GM23248 (cell line): ENCODE results near the gene CEP85. TPM values are rescaled to one million over a fixed set of nuclear protein-coding genes. Genes with fewer than 3 reads are reported as not detected.
"Not testable (repeated sequence)": the region's sequence is repeated elsewhere in the genome, so short reads cannot be mapped to it uniquely, and the experiment has no call there.

Experiments used
- DNase-seq: peaks from one replicate; pipeline ENCODE4 v3.0.0-alpha.2; 2015
- H2AFZ ChIP-seq: fragments of 200-600 bp; sonication (generic); 2 replicates; pipeline ENCODE4 v1.6.1; 2016; ENCODE audit warnings: antibody characterized with exemption
- H3F3A ChIP-seq: fragments of 200-600 bp; sonication (generic); 2 replicates; pipeline ENCODE4 v1.6.1; 2016; ENCODE audit warnings: mild to moderate bottlenecking, antibody characterized with exemption, mixed run types; ENCODE audit not compliant: insufficient read depth
- H3K27ac ChIP-seq: fragments of 200-600 bp; sonication (generic); 2 replicates; pipeline ENCODE4 v1.5.1; 2016; ENCODE audit warnings: mild to moderate bottlenecking
- H3K27me3 ChIP-seq: fragments of 200-600 bp; sonication (generic); replicated peaks from 2 replicates; pipeline ENCODE4 v1.6.1; 2016; ENCODE audit warnings: mild to moderate bottlenecking; ENCODE audit not compliant: insufficient read depth
- H3K36me3 ChIP-seq: fragments of 200-600 bp; sonication (generic); 2 replicates; pipeline ENCODE4 v1.6.1; 2016; ENCODE audit warnings: low read depth, mild to moderate bottlenecking
- H3K4me1 ChIP-seq: fragments of 200-600 bp; sonication (generic); 2 replicates; pipeline ENCODE4 v1.6.1; 2016; ENCODE audit warnings: mild to moderate bottlenecking; ENCODE audit not compliant: insufficient read depth
- H3K4me2 ChIP-seq: fragments of 200-600 bp; sonication (generic); one replicate; pipeline ENCODE4 v1.6.1; 2016; ENCODE audit warnings: mild to moderate bottlenecking; ENCODE audit not compliant: unreplicated experiment
- H3K4me3 ChIP-seq: fragments of 200-600 bp; sonication (generic); 2 replicates; pipeline ENCODE4 v1.5.1; 2016; ENCODE audit warnings: mild to moderate bottlenecking
- H3K79me2 ChIP-seq: fragments of 200-600 bp; sonication (generic); 2 replicates; pipeline ENCODE4 v1.6.1; 2016; ENCODE audit warnings: mild to moderate bottlenecking; ENCODE audit not compliant: insufficient read depth
- H3K9ac ChIP-seq: fragments of 200-600 bp; sonication (generic); 2 replicates; pipeline ENCODE4 v1.6.1; 2016; ENCODE audit warnings: mild to moderate bottlenecking
- H3K9me2 ChIP-seq: fragments of 200-600 bp; sonication (generic); 2 replicates; pipeline ENCODE4 v1.6.1; 2016; ENCODE audit warnings: mixed run types, mild to moderate bottlenecking, moderate library complexity; ENCODE audit not compliant: insufficient read depth
- H3K9me3 ChIP-seq: fragments of 200-600 bp; sonication (generic); one replicate; pipeline ENCODE4 v1.6.1; 2017; ENCODE audit warnings: low read depth
- H4K20me1 ChIP-seq: fragments of 200-600 bp; sonication (generic); 2 replicates; pipeline ENCODE4 v1.6.0; 2016; ENCODE audit not compliant: insufficient read depth
- EZH2 ChIP-seq: fragments of 200-600 bp; sonication (generic); IDR thresholded peaks from 2 replicates; pipeline ENCODE4 v1.6.1; 2018; ENCODE audit warnings: antibody characterized with exemption, mild to moderate bottlenecking; ENCODE audit not compliant: insufficient read depth, poor library complexity, severe bottlenecking
- EZH2phosphoT487 ChIP-seq: fragments of 200-600 bp; sonication (generic); IDR thresholded peaks from 2 replicates; pipeline ENCODE4 v1.6.1; 2018; ENCODE audit warnings: antibody characterized with exemption, moderate library complexity, mild to moderate bottlenecking, low read depth; ENCODE audit not compliant: insufficient read depth
- WGBS, 2 experiments: methylation state at CpG; one replicate each; pipeline ENCODE4 v1.1.6; 2015 to 2017; ENCODE audit warnings: low lambda C conversion rate in 2 of 2, low coverage in 1 of 2; ENCODE audit errors: missing lambda C conversion rate in 2 of 2; 5-methylcytosine and 5-hydroxymethylcytosine counted together
- in situ Hi-C: fragments of 300-500 bp; cut with MboI; formaldehyde crosslinking; loops from 2 replicates; pipeline ENCODE4 v1.15.0; 2020
- polyA plus RNA-seq: library from polyadenylated mRNA; unstranded; fragments of >200 nt; fragmentation: Nextera tagmentation; extraction: Ambion mirVana; gene quantifications from 2 replicates; pipeline ENCODE4 v1.2.1, GENCODE V29; 2016
- total RNA-seq: library from RNA; depleted of rRNA; stranded (reverse); fragments of >200 nt; shearing (Covaris generic); gene quantifications from 2 replicates; pipeline ENCODE4 v1.2.3, GENCODE V29; 2014

CEP85 gene
- total and polyA plus RNA-seq, 2 experiments from 2014 or later: 5.0 to 6.2 TPM

DNA sequence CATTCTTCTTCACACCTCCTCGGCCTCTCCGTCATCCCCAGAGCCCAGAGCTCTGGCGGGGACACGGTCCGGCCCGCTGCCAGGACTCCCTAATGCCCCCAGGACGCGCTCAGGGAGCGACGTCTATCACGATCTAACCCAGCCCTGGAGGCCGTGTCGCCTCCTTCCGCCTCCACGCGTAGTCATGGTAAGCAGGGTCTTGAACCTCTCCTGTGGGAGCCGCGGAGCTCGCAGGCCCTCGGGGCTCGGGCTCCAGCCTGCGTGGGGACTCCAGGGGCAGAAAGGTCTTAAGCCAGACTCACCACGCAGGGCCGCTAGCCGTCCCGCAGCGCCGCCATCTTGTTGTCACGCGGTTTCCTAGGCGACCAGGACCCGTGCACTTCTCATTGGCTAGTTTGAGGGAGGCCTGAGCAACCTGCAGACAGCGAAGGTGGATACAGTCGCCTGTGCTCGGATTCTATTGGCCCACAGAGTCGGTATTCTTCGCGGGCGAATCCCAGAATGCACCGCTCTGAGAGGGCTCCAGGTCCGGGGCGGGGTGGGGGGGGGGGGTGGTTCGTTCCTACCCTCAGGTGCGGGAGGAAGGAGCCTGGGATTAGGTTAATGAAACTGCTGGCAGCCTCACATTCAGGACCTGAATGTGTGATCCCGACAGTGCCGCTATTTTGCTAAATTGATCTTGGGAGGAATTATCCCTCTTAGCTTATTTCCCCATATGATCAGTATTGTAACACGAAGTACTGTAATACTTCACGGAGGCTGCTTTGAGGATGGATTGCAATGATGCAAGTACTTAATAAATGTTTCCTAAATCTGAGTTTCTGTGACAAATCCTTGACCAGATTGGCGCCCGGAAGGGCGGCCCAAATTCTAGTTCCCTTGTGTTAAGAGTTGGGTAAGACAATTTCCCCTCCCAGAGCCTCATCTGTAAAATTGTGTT, 72.6 kb downstream of the CEP85 start, which contains the start of gene UBXN11:
UBXN11 (minus strand) TSS at position 347 of the 940 bp plus-strand sequence. CDS start 3,753 bp downstream, outside the sequence.
- peak within 1 kb of the TSS; percentile 85 for H3K4me3 ChIP-seq
- peak; percentile 95 for DNase-seq
- H3K79me2 ChIP-seq: no peaks in the 10 kb centered on the region
- H3K27me3 ChIP-seq: no peaks in the 10 kb centered on the region
- peak within 1 kb of the TSS; percentile 95 for H2AFZ ChIP-seq
- no peaks in the 10 kb centered on the region for H3K9me3 ChIP-seq
- H3K9ac ChIP-seq: peak within 1 kb of the TSS; percentile 86
- H3K4me1 ChIP-seq: peaks cover 10% of the 10 kb centered on the region
- in situ Hi-C loops: no loop called here
- H3K27ac ChIP-seq: peak within 1 kb of the TSS; percentile 27
- peaks cover 16% of the 10 kb centered on the region for H3F3A ChIP-seq
- H3K9me2 ChIP-seq: no peaks in the 10 kb centered on the region
- TF ChIP-seq EZH2 (no peak), EZH2phosphoT487 (no peak)
- no peaks in the 10 kb centered on the region for H4K20me1 ChIP-seq
- WGBS, 2 experiments: 1 to 2% methylated on average over 48 to 51 of the region's 51 CpGs
- H3K36me3 ChIP-seq: no peaks in the 10 kb centered on the region
- peak within 1 kb of the TSS; percentile 93 for H3K4me2 ChIP-seq

DNA sequence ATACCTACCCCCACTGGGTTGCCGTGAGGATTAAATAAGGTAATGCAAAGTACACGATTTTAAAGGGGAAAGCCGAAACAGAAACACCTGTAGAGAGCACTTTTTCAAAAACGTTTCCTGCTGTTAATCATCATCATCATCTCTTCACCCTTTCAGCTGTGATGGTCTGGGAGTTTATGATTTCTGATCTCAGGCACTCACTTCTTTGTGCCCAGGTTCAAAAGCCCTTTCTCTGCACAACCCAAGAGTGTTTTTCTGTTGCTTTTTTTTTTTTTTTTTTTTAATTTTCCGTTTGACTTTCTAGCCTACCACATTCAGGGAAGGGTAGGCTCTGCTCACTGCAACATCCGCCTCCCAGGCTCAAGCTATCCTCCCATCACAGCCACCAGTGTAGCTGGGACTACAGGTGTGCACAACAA, 73.4 kb downstream of the CEP85 start:
- Histone ChIP-seq H3K4me1 (peaks cover 10% of the 10 kb centered on the region), H3K4me2 (no peak overlapping the region), H3K27ac (no peak overlapping the region), H3K36me3 (no peaks in the 10 kb centered on the region), H3K27me3 (no peaks in the 10 kb centered on the region), H3F3A (peaks cover 15% of the 10 kb centered on the region), H3K9me2 (no peaks in the 10 kb centered on the region), H3K4me3 (no peak overlapping the region), H3K79me2 (no peaks in the 10 kb centered on the region), H3K9me3 (no peaks in the 10 kb centered on the region), H4K20me1 (no peaks in the 10 kb centered on the region), H3K9ac (peak overlapping the region; percentile 86; the same call in 1 of the 2 replicates), H2AFZ (peak overlapping the region; percentile 95)
- in situ Hi-C loops: no loop called here
- TF ChIP-seq EZH2phosphoT487 (no peak), EZH2 (no peak)
- WGBS, 2 experiments: 56 to 58% methylated on average over 6 of the region's 6 CpGs
- no peak for DNase-seq

DNA sequence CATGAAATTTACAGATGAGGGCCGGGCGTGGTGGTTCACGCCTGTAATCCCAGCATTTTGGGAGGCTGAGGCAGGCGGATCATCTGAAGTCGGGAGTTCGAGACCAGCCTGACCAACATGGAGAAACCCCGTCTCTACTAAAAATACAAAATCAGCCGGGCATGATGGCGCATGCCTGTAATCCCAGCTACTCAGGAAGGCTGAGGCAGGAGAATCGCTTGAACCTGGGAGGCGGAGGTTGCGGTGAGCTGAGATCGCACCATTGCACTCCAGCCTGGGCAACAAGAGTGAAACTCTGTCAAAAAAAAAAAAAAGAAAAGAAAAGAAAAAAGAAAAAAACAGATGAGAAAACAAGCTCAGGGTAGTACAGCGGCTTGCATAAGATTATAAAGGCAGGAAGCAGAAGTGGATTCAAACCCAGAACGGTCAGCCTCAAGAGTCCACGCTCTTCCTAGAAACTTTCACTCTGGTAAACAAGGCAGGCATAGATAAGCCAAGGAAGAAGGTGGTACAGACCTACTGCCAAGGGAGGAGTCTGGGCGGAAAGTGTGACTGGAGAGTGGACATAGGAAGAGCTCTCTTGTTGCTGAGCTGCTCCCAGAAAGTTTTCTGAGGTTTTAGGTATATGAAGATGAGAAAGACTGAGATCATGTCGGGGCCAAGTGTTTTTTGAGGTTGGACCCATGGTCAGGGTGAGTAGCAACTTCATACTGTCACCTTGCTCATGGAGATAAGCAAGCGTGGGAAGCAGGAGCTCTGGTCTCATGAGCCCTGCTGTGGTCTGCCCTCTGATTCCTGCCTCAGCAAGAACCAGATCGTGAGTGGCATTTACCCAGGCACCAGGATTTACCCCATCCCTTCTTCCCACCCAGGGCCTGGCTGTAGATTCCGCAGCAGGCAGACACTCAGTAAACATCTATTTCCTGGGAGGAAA, 74.2 kb downstream of the CEP85 start:
- H3K27ac ChIP-seq, H3K9me2 ChIP-seq, H3K36me3 ChIP-seq, H3K4me2 ChIP-seq, H3K9me3 ChIP-seq, H3K27me3 ChIP-seq, H3K4me1 ChIP-seq, DNase-seq, in situ Hi-C loops, H4K20me1 ChIP-seq, H3K79me2 ChIP-seq, H3K9ac ChIP-seq, H3K4me3 ChIP-seq: not testable (repeated sequence)
- Histone ChIP-seq H2AFZ (0 out of 2 replicates have a peak overlapping the region, but pooled peaks have one; percentile 95), H3F3A (peaks cover 10% of the 10 kb centered on the region)
- whole genome bisulfite sequencing, 2 experiments: 86% methylated on average over 18 to 21 of the region's 21 CpGs

DNA sequence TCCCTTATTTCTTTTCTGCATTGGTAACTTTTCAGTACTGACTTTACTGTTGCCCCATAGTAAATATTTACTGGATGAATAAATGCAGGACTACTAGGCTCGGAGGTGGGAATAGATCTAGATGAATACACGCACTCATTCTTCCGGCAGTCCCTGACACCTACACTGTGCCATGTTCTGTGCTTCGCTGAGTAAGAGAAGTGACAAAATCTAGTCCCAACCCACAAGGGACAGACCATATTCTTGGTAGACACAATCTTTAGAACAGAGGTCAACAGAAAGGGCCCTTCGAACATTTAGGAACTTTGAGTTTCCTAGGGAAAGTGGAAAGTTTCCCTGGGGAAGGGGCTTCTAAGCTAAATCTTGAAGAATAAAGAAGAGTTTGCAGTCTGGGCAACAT, 80.5 kb downstream of the CEP85 start:
- WGBS, 2 experiments: 90 to 92% methylated on average over 5 of the region's 5 CpGs

More for the DNA sequence above, 80.5 kb downstream of the CEP85 start:
- DNase-seq: no peak
- in situ Hi-C loops: no loop called here
- no peak overlapping the region for H3K27ac ChIP-seq
- 0 out of 2 replicates have a peak, but pooled peaks cover 4% of the 10 kb centered on the region for H3K27me3 ChIP-seq
- H3K4me3 ChIP-seq: no peak overlapping the region
- H3K9me2 ChIP-seq: no peaks in the 10 kb centered on the region
- H3K4me2 ChIP-seq: no peak overlapping the region
- H2AFZ ChIP-seq: no peak overlapping the region
- no peaks in the 10 kb centered on the region for H3K79me2 ChIP-seq
- no peaks in the 10 kb centered on the region for H3K36me3 ChIP-seq
- H3K9me3 ChIP-seq: no peaks in the 10 kb centered on the region
- H4K20me1 ChIP-seq: no peaks in the 10 kb centered on the region
- no peak overlapping the region for H3K9ac ChIP-seq
- no peaks in the 10 kb centered on the region for H3F3A ChIP-seq
- TF ChIP-seq EZH2phosphoT487 (no peak), EZH2 (no peak)
- peaks cover 5% of the 10 kb centered on the region for H3K4me1 ChIP-seq
